SK-N-SH treated with all-trans-retinoic acid at 6 μM for 48 hours (cell line): ENCODE data around the gene NFS1.

Experiments used
- ARNTL ChIP-seq: fragments of 450-650 bp; formaldehyde crosslinking; IDR thresholded peaks from 2 replicates; pipeline ENCODE4 v1.5.0; 2020; ENCODE audit warnings: low read depth, mild to moderate bottlenecking, moderate library complexity, borderline replicate concordance
- ESRRG ChIP-seq: fragments of 250-450 bp; sonication (Bioruptor Pico); IDR thresholded peaks from 2 replicates; pipeline ENCODE4 v1.6.1; 2021; ENCODE audit warnings: mild to moderate bottlenecking
- ISL1 ChIP-seq: fragments of 250-450 bp; sonication (Bioruptor Pico); IDR thresholded peaks from 2 replicates; pipeline ENCODE4 v2.1.2; 2022; ENCODE audit warnings: mild to moderate bottlenecking, moderate library complexity

DNA sequence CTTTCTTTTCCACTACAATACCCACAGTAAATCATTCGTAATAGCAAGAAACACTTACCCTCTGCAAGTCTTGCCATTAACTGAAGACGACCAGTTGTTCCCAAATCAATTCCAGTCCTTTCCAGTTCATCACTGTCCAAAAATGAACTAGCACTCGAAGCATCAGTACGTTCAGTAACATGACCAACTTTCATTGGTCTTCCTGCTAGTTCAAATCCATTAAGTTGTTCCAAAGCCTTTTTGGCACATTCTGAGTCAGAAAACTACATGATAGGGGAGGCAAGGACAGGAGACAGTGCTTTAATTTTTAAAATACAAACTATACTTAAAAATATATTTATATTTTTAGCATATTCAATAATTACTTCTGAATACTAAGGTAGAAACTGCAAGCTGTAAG is 15.0 kb upstream of the NFS1 start:
- TF ChIP-seq ARNTL (CRISPR knock-in tag): no peak
- TF ChIP-seq ISL1 (CRISPR knock-in tag): no peak
- no peak for TF ChIP-seq ESRRG (CRISPR knock-in tag)
